ENCODE data around the gene AKR7A2.

The AKR7A2 gene

GRCh38 chr1:19345391-19345790 is 33.4 kb upstream of the AKR7A2 start:
- Histone ChIP-seq H3K36me3 (no peaks in the 10 kb centered on the region; the same call in 1 of the 2 replicates), H3K27me3 (no peaks in the 10 kb centered on the region), H3K4me1 (no peaks in the 10 kb centered on the region), H3K9me3 (no peaks in the 10 kb centered on the region), H3K4me3 (ENCODE audit: low read depth, low read length) (no peak overlapping the region)
- no peak for DNase-seq
- no peak for TF ChIP-seq CTCF (IDR thresholded peaks at IDR 0.05; ENCODE audit: low read depth, low read length)

GRCh38 chr1:19344831-19345230 is 32.9 kb upstream of the AKR7A2 start:
- TF ChIP-seq CTCF (IDR thresholded peaks at IDR 0.05; ENCODE audit: low read depth, low read length), result no peak
- H3K4me1 ChIP-seq, result no peaks in the 10 kb centered on the region
- no peak for DNase-seq

GRCh38 chr1:19344372-19344810 is 32.4 kb upstream of the AKR7A2 start:
- Histone ChIP-seq H3K27me3 (no peaks in the 10 kb centered on the region), H3K4me1 (no peaks in the 10 kb centered on the region), H3K4me3 (ENCODE audit: low read depth, low read length) (no peak overlapping the region), H3K36me3 (no peaks in the 10 kb centered on the region; the same call in 1 of the 2 replicates), H3K9me3 (no peaks in the 10 kb centered on the region)
- peak; percentile 63 for TF ChIP-seq CTCF (IDR thresholded peaks at IDR 0.05; ENCODE audit: low read depth, low read length)
- DNase-seq, result peak; percentile 63

More at GRCh38 chr1:19344831-19345230, 32.9 kb upstream of the AKR7A2 start:
- Histone ChIP-seq H3K36me3 (no peaks in the 10 kb centered on the region; the same call in 1 of the 2 replicates), H3K4me3 (ENCODE audit: low read depth, low read length) (no peak overlapping the region), H3K9me3 (no peaks in the 10 kb centered on the region), H3K27me3 (no peaks in the 10 kb centered on the region)

- no peak for TF ChIP-seq CTCF (IDR thresholded peaks at IDR 0.05; ENCODE audit: low read depth, low read length)
- no peak for DNase-seq
- Histone ChIP-seq H3K27me3 (no peaks in the 10 kb centered on the region), H3K9me3 (no peaks in the 10 kb centered on the region), H3K4me3 (ENCODE audit: low read depth, low read length) (no peak overlapping the region), H3K4me1 (no peaks in the 10 kb centered on the region), H3K36me3 (no peaks in the 10 kb centered on the region; the same call in 1 of the 2 replicates)
Observed at GRCh38 chr1:19343617-19344350, 31.8 kb upstream of the AKR7A2 start.

- H3K4me1 ChIP-seq, result no peaks in the 10 kb centered on the region
- no peak for DNase-seq
- no peaks in the 10 kb centered on the region; the same call in 1 of the 2 replicates for H3K36me3 ChIP-seq
- H3K4me3 ChIP-seq (ENCODE audit: low read depth, low read length), result no peak overlapping the region
- H3K9me3 ChIP-seq, result no peaks in the 10 kb centered on the region
- no peaks in the 10 kb centered on the region for H3K27me3 ChIP-seq
- no peak for TF ChIP-seq CTCF (IDR thresholded peaks at IDR 0.05; ENCODE audit: low read depth, low read length)
Observed at GRCh38 chr1:19342894-19343616, 31.1 kb upstream of the AKR7A2 start.

Data from BE2C (cell line).